HL-60 (cell line): ENCODE measurements around the gene NUP98.

Source experiments
- DNase-seq, 2 experiments: peaks; one replicate each; pipeline ENCODE4 v3.0.0-alpha.2; 2010 to 2020; ENCODE audit warnings: low read depth in 1 of 2, low spot score in 1 of 2
- H3K27ac ChIP-seq: fragments of 250-450 bp; sonication (Bioruptor Pico); replicated peaks from 2 replicates; pipeline ENCODE4 v1.5.1; 2020; ENCODE audit warnings: mild to moderate bottlenecking, moderate library complexity
- H3K27me3 ChIP-seq: fragments of 250-450 bp; sonication (Bioruptor Pico); 2 replicates; pipeline ENCODE4 v1.5.1; 2021; ENCODE audit warnings: mild to moderate bottlenecking, moderate library complexity; ENCODE audit not compliant: insufficient read depth, poor library complexity, severe bottlenecking
- H3K4me3 ChIP-seq: replicated peaks from 2 replicates; pipeline ENCODE4 v1.5.1; 2011; ENCODE audit warnings: mild to moderate bottlenecking, control low read depth, low read length; ENCODE audit not compliant: insufficient read depth
- CTCF ChIP-seq: IDR thresholded peaks from one replicate; pipeline ENCODE4 v1.5.1; 2011; ENCODE audit warnings: low read length, control low read depth, inconsistent platforms; ENCODE audit not compliant: insufficient read depth
- GABPA ChIP-seq: IDR thresholded peaks from 2 replicates; pipeline ENCODE4 v1.6.1; 2012; ENCODE audit warnings: low read depth
- POLR2AphosphoS5 ChIP-seq: IDR thresholded peaks from 2 replicates; pipeline ENCODE4 v1.6.1; 2012; ENCODE audit warnings: low read depth
- REST ChIP-seq: IDR thresholded peaks from 2 replicates; pipeline ENCODE4 v1.6.1; 2012; ENCODE audit warnings: low read depth; ENCODE audit not compliant: insufficient replicate concordance
- SPI1 ChIP-seq: IDR thresholded peaks from 2 replicates; pipeline ENCODE4 v1.6.1; 2012; ENCODE audit warnings: low read depth, mild to moderate bottlenecking, borderline replicate concordance

NUP98 gene

GRCh38 chr11:3833449-3833848 lies 36.1 kb upstream of the NUP98 start:
- TF ChIP-seq SPI1 (no peak), CTCF (no peak), REST (no peak), POLR2AphosphoS5 (no peak; the same call in 1 of the 2 replicates), GABPA (no peak)
- no peaks in the 10 kb centered on the region for H3K27me3 ChIP-seq
- no peak for DNase-seq
- H3K27ac ChIP-seq = peak overlapping the region; percentile 93
- no peak overlapping the region for H3K4me3 ChIP-seq

- TF ChIP-seq SPI1 (no peak), POLR2AphosphoS5 (no peak), CTCF (no peak), GABPA (no peak)
- Histone ChIP-seq H3K4me3 (no peak overlapping the region), H3K27ac (peak overlapping the region; percentile 93), H3K27me3 (no peaks in the 10 kb centered on the region)
- DNase-seq = no peak
Measured at GRCh38 chr11:3832816-3833215, 35.5 kb upstream of the NUP98 start.

GRCh38 chr11:3831378-3832239 lies 34.3 kb upstream of the NUP98 start:
- peak in 1 of 2 experiments; percentile 77 for DNase-seq

More at GRCh38 chr11:3831378-3832239, 34.3 kb upstream of the NUP98 start:
- no peaks in the 10 kb centered on the region for H3K27me3 ChIP-seq
- H3K27ac ChIP-seq = peak overlapping the region; percentile 93
- no peak overlapping the region for H3K4me3 ChIP-seq
- TF ChIP-seq GABPA (no peak), SPI1 (peak; percentile 36; the same call in 1 of the 2 replicates), CTCF (no peak), REST (no peak), POLR2AphosphoS5 (no peak; the same call in 1 of the 2 replicates)
